PC-3 (cell line): Measurements from ENCODE around the gene GULP1. TPM values are rescaled to one million over a fixed set of nuclear protein-coding genes. Genes with fewer than 3 reads are reported as not detected.

Experiments
- ATAC-seq: fragments of 200-7000 bp; cut with Tn5 transposase; 2 replicates; pipeline ENCODE4 v1.9.1; 2020; ENCODE audit warnings: mild to moderate bottlenecking, moderate library complexity
- BruUV-seq: library from RNA; stranded (reverse); fragments of 400-500 nt; replicated peaks from 2 replicates; lab custom pipeline; 2021; lab: Mats Ljungman, UMichigan
- CTCF ChIA-PET: fragments of 300-600 bp; sonication (Branson Sonifier 250); formaldehyde crosslinking; loops from one replicate; lab custom pipeline; 2022; ENCODE audit warnings: antibody characterized with exemption; lab: Charles Lee
- POLR2A ChIA-PET: fragments of 300-600 bp; sonication (Branson Sonifier 250); formaldehyde crosslinking; loops from one replicate; lab custom pipeline; 2022; ENCODE audit warnings: antibody characterized with exemption; ENCODE audit not compliant: unreplicated experiment; lab: Charles Lee
- DNase-seq: peaks from one replicate; pipeline ENCODE4 v3.0.0-alpha.2; 2015
- H2AFZ ChIP-seq: fragments of 300-600 bp; sonication (generic); 2 replicates; pipeline ENCODE4 v1.6.0; 2016; ENCODE audit warnings: antibody characterized with exemption, low read length
- H3F3A ChIP-seq: fragments of 300-600 bp; sonication (generic); one replicate; pipeline ENCODE4 v1.6.0; 2017; ENCODE audit warnings: antibody characterized with exemption, low read length, control low read depth, mild to moderate bottlenecking; ENCODE audit not compliant: unreplicated experiment
- H3K27ac ChIP-seq: fragments of 300-600 bp; sonication (generic); 2 replicates; pipeline ENCODE4 v1.5.1; 2016; ENCODE audit warnings: mild to moderate bottlenecking, low read length
- H3K27me3 ChIP-seq: fragments of 300-600 bp; sonication (generic); 2 replicates; pipeline ENCODE4 v1.6.1; 2016; ENCODE audit warnings: low read length, mixed read lengths
- H3K36me3 ChIP-seq: fragments of 300-600 bp; sonication (generic); 2 replicates; pipeline ENCODE4 v1.6.1; 2016; ENCODE audit warnings: low read depth, mixed run types, low read length, mixed read lengths
- H3K4me1 ChIP-seq: fragments of 300-600 bp; sonication (generic); 2 replicates; pipeline ENCODE4 v1.5.1; 2016; ENCODE audit warnings: low read length; ENCODE audit not compliant: insufficient read depth
- H3K4me2 ChIP-seq: fragments of 300-600 bp; sonication (generic); 2 replicates; pipeline ENCODE4 v1.6.0; 2016; ENCODE audit warnings: low read length
- H3K4me3 ChIP-seq: fragments of 300-600 bp; sonication (generic); 2 replicates; pipeline ENCODE4 v1.5.1; 2016; ENCODE audit warnings: mild to moderate bottlenecking, low read length, mixed read lengths
- H3K79me2 ChIP-seq: fragments of 300-600 bp; sonication (generic); 2 replicates; pipeline ENCODE4 v1.6.1; 2017; ENCODE audit warnings: low read length, mixed read lengths
- H3K9ac ChIP-seq: fragments of 300-600 bp; sonication (generic); 2 replicates; pipeline ENCODE4 v1.6.0; 2016; ENCODE audit warnings: mild to moderate bottlenecking, low read length
- H3K9me2 ChIP-seq: fragments of 300-600 bp; sonication (generic); replicated peaks from 2 replicates; pipeline ENCODE4 v1.6.1; 2016; ENCODE audit warnings: mixed run types, low read length, mixed read lengths
- H3K9me3 ChIP-seq: fragments of 300-600 bp; sonication (generic); 2 replicates; pipeline ENCODE4 v1.6.1; 2016; ENCODE audit warnings: low read length, mixed read lengths
- H4K20me1 ChIP-seq: fragments of 300-600 bp; sonication (generic); 2 replicates; pipeline ENCODE4 v1.6.1; 2016; ENCODE audit warnings: low read length, mixed read lengths
- CTCF ChIP-seq: fragments of 300-600 bp; sonication (generic); conservative IDR thresholded peaks from 2 replicates; pipeline ENCODE4 v1.5.1; 2017; ENCODE audit warnings: antibody characterized with exemption, low read depth, mild to moderate bottlenecking, low read length
- EZH2 ChIP-seq: fragments of 300-600 bp; sonication (generic); IDR thresholded peaks from one replicate; pipeline ENCODE4 v1.6.1; 2017; ENCODE audit warnings: antibody characterized with exemption, mild to moderate bottlenecking, low read length; ENCODE audit not compliant: unreplicated experiment
- EZH2phosphoT487 ChIP-seq: fragments of 300-600 bp; sonication (generic); IDR thresholded peaks from 2 replicates; pipeline ENCODE4 v1.6.1; 2018; ENCODE audit warnings: mild to moderate bottlenecking, antibody characterized with exemption, low read length, borderline replicate concordance
- intact Hi-C: fragments of 100-400 bp; cut with micrococcal nuclease; formaldehyde crosslinking; loops from 2 replicates; pipeline ENCODE4 v1.9.0; 2023
- total RNA-seq: library from RNA; depleted of rRNA; stranded (reverse); fragments of >200 nt; gene quantifications from 2 replicates; pipeline ENCODE4 v1.2.3, GENCODE V29; 2014

The GULP1 gene
- total RNA-seq, 1 experiment from 2014 or later: 25.5 TPM

GRCh38 chr2:188326290-188326668 lies 34.6 kb downstream of the GULP1 start:
- BruUV-seq: no TSS peak
- no peak overlapping the region for H2AFZ ChIP-seq
- peaks cover 26% of the 10 kb centered on the region for H3K79me2 ChIP-seq
- no peak overlapping the region for H3K9ac ChIP-seq
- ChIA-PET POLR2A (no interaction called here), CTCF (no interaction called here)
- H3K27ac ChIP-seq: no peak overlapping the region
- H3K9me3 ChIP-seq: no peaks in the 10 kb centered on the region
- no peaks in the 10 kb centered on the region for H3K9me2 ChIP-seq
- no peaks in the 10 kb centered on the region for H4K20me1 ChIP-seq
- H3K4me3 ChIP-seq: no peak overlapping the region
- intact Hi-C loops: no loop called here
- TF ChIP-seq CTCF (no peak), EZH2phosphoT487 (no peak), EZH2 (no peak)
- peaks cover 30% of the 10 kb centered on the region for H3K4me1 ChIP-seq
- no peaks in the 10 kb centered on the region for H3K36me3 ChIP-seq
- DNase-seq: no peak
- H3F3A ChIP-seq: peaks cover 5% of the 10 kb centered on the region
- H3K4me2 ChIP-seq: no peak overlapping the region
- ATAC-seq: no peak
- H3K27me3 ChIP-seq: no peaks in the 10 kb centered on the region

GRCh38 chr2:188326669-188327301 lies 35.1 kb downstream of the GULP1 start:
- BruUV-seq: no TSS peak
- Histone ChIP-seq H3K4me1 (peaks cover 30% of the 10 kb centered on the region), H3K4me3 (no peak overlapping the region), H3K79me2 (peaks cover 26% of the 10 kb centered on the region), H3K4me2 (no peak overlapping the region), H3K9ac (no peak overlapping the region), H3K9me3 (no peaks in the 10 kb centered on the region), H3K27me3 (no peaks in the 10 kb centered on the region), H3K27ac (no peak overlapping the region), H3F3A (peaks cover 5% of the 10 kb centered on the region), H2AFZ (no peak overlapping the region), H3K9me2 (no peaks in the 10 kb centered on the region), H4K20me1 (no peaks in the 10 kb centered on the region), H3K36me3 (no peaks in the 10 kb centered on the region)
- ChIA-PET POLR2A (no interaction called here), CTCF (no interaction called here)
- ATAC-seq (no peak), DNase-seq (no peak)
- intact Hi-C loops: no loop called here
- TF ChIP-seq EZH2: no peak
- no peak for TF ChIP-seq EZH2phosphoT487

DNA sequence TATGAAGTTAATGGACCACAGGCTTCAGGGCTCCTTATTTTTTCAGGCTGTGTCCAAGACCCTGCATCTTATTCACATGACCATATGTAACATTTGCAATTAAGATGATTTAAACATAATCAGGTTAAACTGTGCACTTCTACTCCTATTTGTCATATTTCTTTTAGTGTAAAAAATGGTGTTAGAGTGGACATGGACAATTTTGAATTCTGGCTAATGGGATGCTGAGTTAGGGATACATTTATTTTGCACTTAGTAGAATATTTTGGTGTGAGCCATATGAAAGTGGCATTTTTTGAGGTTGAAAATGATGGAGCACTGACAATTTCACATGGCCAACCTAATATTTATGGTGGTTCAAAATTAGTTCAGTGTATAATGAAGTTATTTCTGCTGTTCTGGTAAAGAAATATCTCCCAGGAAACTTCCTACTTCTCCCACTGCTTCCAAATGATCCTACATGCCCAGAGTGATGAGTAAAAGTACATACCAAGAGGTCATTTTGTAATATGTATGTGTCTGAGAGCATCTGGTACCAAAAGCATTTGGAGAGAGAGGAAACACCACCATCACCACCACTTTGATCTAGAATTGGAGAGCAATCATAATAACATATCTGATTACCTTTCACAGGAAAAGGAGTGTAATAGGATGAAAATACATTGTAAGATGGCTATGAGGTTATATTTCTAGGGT lies 36.0 kb downstream of the GULP1 start:
- Histone ChIP-seq H3K4me3 (no peak overlapping the region), H3K9me3 (no peaks in the 10 kb centered on the region), H3K4me2 (no peak overlapping the region), H3K4me1 (peaks cover 22% of the 10 kb centered on the region), H3K9me2 (no peaks in the 10 kb centered on the region), H3K9ac (no peak overlapping the region), H4K20me1 (no peaks in the 10 kb centered on the region), H3K27me3 (no peaks in the 10 kb centered on the region), H3K79me2 (peaks cover 26% of the 10 kb centered on the region), H3K27ac (no peak overlapping the region), H2AFZ (no peak overlapping the region), H3F3A (peaks cover 5% of the 10 kb centered on the region), H3K36me3 (no peaks in the 10 kb centered on the region)
- DNase-seq (no peak), ATAC-seq (no peak)
- intact Hi-C loops: no loop called here
- POLR2A ChIA-PET: no interaction called here
- TF ChIP-seq CTCF: no peak
- no peak for TF ChIP-seq EZH2phosphoT487
- TF ChIP-seq EZH2: no peak
- CTCF ChIA-PET: no interaction called here
- BruUV-seq: no TSS peak
